ENCODE data around the gene SLC66A1.
"Not testable (repeated sequence)": the region's sequence is repeated elsewhere in the genome, so short reads cannot be mapped to it uniquely, and the experiment has no call there.

SLC66A1 gene

GRCh38 chr1:19311931-19312781 lies at the start of gene SLC66A1, which contains the start of gene AKR7A2:
SLC66A1 (plus strand) TSS chr1:19312326; CDS start chr1:19317678, 5,352 bp downstream.
AKR7A2 (minus strand) TSS chr1:19312144; CDS start chr1:19312124, 20 bp downstream.
- DNase-seq (ENCODE audit: low spot score): peak; percentile 99

GRCh38 chr1:19262744-19263143 lies 49.4 kb upstream of the SLC66A1 start:
- no peak for DNase-seq (ENCODE audit: low spot score)

- no peak for DNase-seq (ENCODE audit: low spot score)
Measured at GRCh38 chr1:19268445-19268844, 43.7 kb upstream of the SLC66A1 start.

GRCh38 chr1:19269427-19270342 lies 42.4 kb upstream of the SLC66A1 start:
- DNase-seq (ENCODE audit: low spot score): not testable (repeated sequence)

- not testable (repeated sequence) for DNase-seq (ENCODE audit: low spot score)
Measured at GRCh38 chr1:19270343-19270730, 41.8 kb upstream of the SLC66A1 start.

- no peak for DNase-seq (ENCODE audit: low spot score)
Measured at GRCh38 chr1:19272064-19272463, 40.1 kb upstream of the SLC66A1 start.

GRCh38 chr1:19273106-19273843 lies 38.9 kb upstream of the SLC66A1 start:
- DNase-seq (ENCODE audit: low spot score): no peak

GRCh38 chr1:19273844-19274531 lies 38.1 kb upstream of the SLC66A1 start:
- DNase-seq (ENCODE audit: low spot score): not testable (repeated sequence)

- DNase-seq (ENCODE audit: low spot score): no peak
Measured at GRCh38 chr1:19274636-19275035, 37.5 kb upstream of the SLC66A1 start.

GRCh38 chr1:19283891-19284290 lies 28.2 kb upstream of the SLC66A1 start:
- no peak for DNase-seq (ENCODE audit: low spot score)

GRCh38 chr1:19284881-19285280 lies 27.2 kb upstream of the SLC66A1 start:
- DNase-seq (ENCODE audit: low spot score): no peak

GRCh38 chr1:19285366-19285765 lies 26.8 kb upstream of the SLC66A1 start:
- DNase-seq (ENCODE audit: low spot score): not testable (repeated sequence)

- not testable (repeated sequence) for DNase-seq (ENCODE audit: low spot score)
Measured at GRCh38 chr1:19285807-19286206, 26.3 kb upstream of the SLC66A1 start.

GRCh38 chr1:19287436-19288185 lies 24.5 kb upstream of the SLC66A1 start:
- DNase-seq (ENCODE audit: low spot score): no peak

GRCh38 chr1:19288324-19289241 lies 23.5 kb upstream of the SLC66A1 start, which contains the start of gene AKR7A3:
AKR7A3 (minus strand) TSS chr1:19288770; CDS start chr1:19288709, 61 bp downstream.
- not testable (repeated sequence) for DNase-seq (ENCODE audit: low spot score)

GRCh38 chr1:19289244-19289643 lies 22.9 kb upstream of the SLC66A1 start:
- DNase-seq (ENCODE audit: low spot score): no peak

GRCh38 chr1:19294638-19295037 lies 17.5 kb upstream of the SLC66A1 start:
- no peak for DNase-seq (ENCODE audit: low spot score)

- DNase-seq (ENCODE audit: low spot score): no peak
Measured at GRCh38 chr1:19300211-19300610, 11.9 kb upstream of the SLC66A1 start.

GRCh38 chr1:19304081-19304480 lies 8.0 kb upstream of the SLC66A1 start:
- DNase-seq (ENCODE audit: low spot score): not testable (repeated sequence)

Measured in D341Med (cell line).